ENCODE results near the gene CELF4. TPM values are rescaled to one million over a fixed set of nuclear protein-coding genes. Genes with fewer than 3 reads are reported as not detected.

The CELF4 gene
- total and polyA plus RNA-seq, 2 of the 4 experiments (the other 2 are of a cell fraction), result not detected

GRCh38 chr18:37225279-37225678, 340.3 kb downstream of the CELF4 start:
- no peak overlapping the region for H4K5ac ChIP-seq (ENCODE audit: low read depth, low read length)
- no peak for TF ChIP-seq SMC3 (IDR thresholded peaks at IDR 0.05; ENCODE audit: low read depth, low read length)
- TF ChIP-seq CTCF (conservative IDR thresholded peaks at IDR 0.05; ENCODE audit: low read depth, low read length), result no peak
- TF ChIP-seq CHD1 (IDR thresholded peaks at IDR 0.05; ENCODE audit: low read depth, low read length), result no peak
- TF ChIP-seq MAFK (IDR thresholded peaks at IDR 0.05; ENCODE audit: low read depth, low read length), result no peak
- TF ChIP-seq MAZ (IDR thresholded peaks at IDR 0.05; ENCODE audit: borderline replicate concordance, low read depth, low read length), result no peak
- TF ChIP-seq NFE2L2 (IDR thresholded peaks at IDR 0.05; ENCODE audit: low read depth, low read length), result no peak
- no peak for TF ChIP-seq FOS (IDR thresholded peaks at IDR 0.05; ENCODE audit: low read depth, low read length)
- no peak for TF ChIP-seq RCOR1 (IDR thresholded peaks at IDR 0.05; ENCODE audit: insufficient replicate concordance, low read length)
- no peak for TF ChIP-seq ELK1 (IDR thresholded peaks at IDR 0.05; ENCODE audit: borderline replicate concordance, low read depth, low read length)
- no peak for TF ChIP-seq RAD21 (IDR thresholded peaks at IDR 0.05; ENCODE audit: low read length)
- no peak for TF ChIP-seq POLR2A (IDR thresholded peaks at IDR 0.05; ENCODE audit: low read depth, low read length)
- H3K27ac ChIP-seq (ENCODE audit: insufficient read depth, low read length), result no peak overlapping the region
- H2BK15ac ChIP-seq (ENCODE audit: low read depth, low read length), result no peak overlapping the region
- no peak overlapping the region for H3K4me3 ChIP-seq (ENCODE audit: insufficient read depth, low read depth, low read length)
- in situ Hi-C loops (cut with MboI; ENCODE audit: low sequenced_read_pairs) (no loop called here), dilution Hi-C loops (cut with HindIII; ENCODE audit: low sequenced_read_pairs, unreplicated experiment) (no loop called here), intact Hi-C loops (cut with micrococcal nuclease) (no loop called here)
- no peaks in the 10 kb centered on the region for H3K36me3 ChIP-seq (ENCODE audit: control insufficient read depth, insufficient read depth, low read length)
- H3K9ac ChIP-seq (ENCODE audit: low read depth, low read length), result no peak overlapping the region
- H3K56ac ChIP-seq (ENCODE audit: extremely low read depth, insufficient read depth, low read length), result no peak overlapping the region
- no peak overlapping the region for H3K18ac ChIP-seq (ENCODE audit: low read depth, low read length)
- no peak overlapping the region for H2AFZ ChIP-seq (replicated peaks; ENCODE audit: low read length, poor library complexity)
- H3K27me3 ChIP-seq (ENCODE audit: control insufficient read depth, insufficient read depth, low read length), result no peaks in the 10 kb centered on the region
- no peaks in the 10 kb centered on the region for H4K20me1 ChIP-seq (ENCODE audit: insufficient read depth, low read length)
- CTCF ChIA-PET, result interaction anchor here (1.2 kb wide), 1 partner anchor 17 kb away, joined by 3 read pairs; no protein-coding TSS in a partner anchor
- no peaks in the 10 kb centered on the region for H3K79me1 ChIP-seq (ENCODE audit: low read depth in 1 of 2, low read length in 2 of 2)
- no peaks in the 10 kb centered on the region for H3K9me3 ChIP-seq (ENCODE audit: control insufficient read depth, insufficient read depth, low read length)
- ATAC-seq (ENCODE audit: low read depth) (no peak), DNase-seq (no peak)
- H2AK5ac ChIP-seq (ENCODE audit: low read depth, low read length), result no peak overlapping the region
- no peak overlapping the region for H4K91ac ChIP-seq (ENCODE audit: insufficient read depth, low read depth, low read length)
- H3K4me1 ChIP-seq (ENCODE audit: control insufficient read depth, insufficient read depth, low read length), result no peaks in the 10 kb centered on the region
- no peak overlapping the region for H2AK9ac ChIP-seq (replicated peaks; ENCODE audit: low read depth, low read length, poor library complexity)
- no peak overlapping the region for H4K8ac ChIP-seq (ENCODE audit: low read depth in 2 of 2, low read length in 2 of 2)
- POLR2A ChIA-PET (ENCODE audit: unreplicated experiment), result no interaction called here
- H3K14ac ChIP-seq (replicated peaks; ENCODE audit: low read depth, low read length), result no peak overlapping the region
- BruUV-seq (replicated peaks), result no TSS peak
- no peak overlapping the region for H2BK20ac ChIP-seq (ENCODE audit: low read depth, low read length)
- H3K23ac ChIP-seq (ENCODE audit: low read depth, low read length), result no peak overlapping the region
- no CpG with 5 or more reads among the region's 4 CpGs for WGBS, 2 experiments (ENCODE audit: extremely low coverage in 2 of 2, insufficient read length in 1 of 2)
- no peak overlapping the region for H2BK120ac ChIP-seq (ENCODE audit: low read depth, low read length)
- H3K4ac ChIP-seq (ENCODE audit: low read depth, low read length), result no peak overlapping the region
- H2BK5ac ChIP-seq (ENCODE audit: low read depth, low read length, poor library complexity, severe bottlenecking), result no peak overlapping the region
- H3K9me1 ChIP-seq (ENCODE audit: insufficient read depth, low read length), result no peaks in the 10 kb centered on the region; the same call in 1 of the 2 replicates
- no peak overlapping the region for H3K4me2 ChIP-seq (ENCODE audit: low read depth, low read length)
